OCI-LY3 (cell line): ENCODE results near the gene RUSC2.

Experiments
- CTCF ChIP-seq: fragments of 200-600, 300-600 bp; sonication (generic); IDR thresholded peaks from 2 replicates; pipeline ENCODE4 v1.5.1; 2014; ENCODE audit warnings: antibody characterized with exemption, low read length, low read depth
- EZH2phosphoT487 ChIP-seq: fragments of 200-600 bp; shearing (Covaris generic); IDR thresholded peaks from 2 replicates; pipeline ENCODE4 v1.6.1; 2018; ENCODE audit warnings: antibody characterized with exemption, mixed run types, low read depth

GRCh38 chr9:35520364-35520710, 30.4 kb downstream of the RUSC2 start:
- TF ChIP-seq CTCF (no peak), EZH2phosphoT487 (no peak)
